SK-N-SH (cell line): Measurements from ENCODE around the gene CLEC7A. TPM values are rescaled to one million over a fixed set of nuclear protein-coding genes. Genes with fewer than 3 reads are reported as not detected.

Experiments used
- CTCF ChIA-PET: fragments of 300-600, 350-600 bp; formaldehyde crosslinking; extraction: SDS; loops from one replicate; lab custom pipeline; 2021; lab: Yijun Ruan, JAX
- POLR2A ChIA-PET: fragments of 350-600 bp; sonication (Branson Sonifier 250); formaldehyde crosslinking; extraction: SDS; loops from one replicate; lab custom pipeline; 2020; ENCODE audit warnings: antibody characterized with exemption, inconsistent platforms; lab: Yijun Ruan, JAX
- DNase-seq: peaks from one replicate; pipeline ENCODE4 v3.0.0; 2012
- H2AFZ ChIP-seq: fragments of 200-600 bp; sonication (generic); 2 replicates; pipeline ENCODE4 v1.8.1; 2016; ENCODE audit warnings: antibody characterized with exemption, mild to moderate bottlenecking, low read depth
- H3F3A ChIP-seq: fragments of 200-600 bp; sonication (generic); replicated peaks from 2 replicates; pipeline ENCODE3; 2016; ENCODE audit warnings: antibody characterized with exemption, mild to moderate bottlenecking; ENCODE audit not compliant: insufficient read depth
- H3K27ac ChIP-seq, 2 experiments: fragments of 200-500 bp in 1 of 2; fragments of 200-600 bp in 1 of 2; sonication (Bioruptor generic) in 1 of 2; sonication (generic), shearing (Covaris generic) in 1 of 2; 2 replicates each; pipeline versions ENCODE4 v1.5.1 to v1.6.1; 2014 to 2016; ENCODE audit warnings: low read depth in 2 of 2, inconsistent platforms in 1 of 2, low read length in 1 of 2, mild to moderate bottlenecking in 1 of 2, mixed read lengths in 1 of 2
- H3K27me3 ChIP-seq: fragments of 200-600 bp; sonication (generic), shearing (Covaris generic); 2 replicates; pipeline ENCODE4 v1.6.1; 2016; ENCODE audit warnings: mixed run types; ENCODE audit not compliant: insufficient read depth
- H3K36me3 ChIP-seq, 2 experiments: fragments of 200-500 bp in 1 of 2; fragments of 200-600 bp in 1 of 2; sonication (Bioruptor generic) in 1 of 2; sonication (generic) in 1 of 2; replicated peaks in 1 of 2; 2 replicates each; pipeline versions ENCODE3 to v1.5.1; 2014 to 2016; ENCODE audit warnings: low read length in 1 of 2, mild to moderate bottlenecking in 1 of 2; ENCODE audit not compliant: insufficient read depth in 2 of 2, control insufficient read depth in 1 of 2
- H3K4me1 ChIP-seq, 2 experiments: fragments of 200-500 bp in 1 of 2; fragments of 200-600 bp in 1 of 2; sonication (Bioruptor generic) in 1 of 2; sonication (generic), shearing (Covaris generic) in 1 of 2; 2 replicates each; pipeline versions ENCODE4 v1.5.1 to v1.6.1; 2014 to 2016; ENCODE audit warnings: low read depth in 1 of 2, low read length in 1 of 2, mixed run types in 1 of 2; ENCODE audit not compliant: insufficient read depth in 2 of 2, control insufficient read depth in 1 of 2
- H3K4me2 ChIP-seq: fragments of 200-600 bp; sonication (generic), shearing (Covaris generic); 2 replicates; pipeline ENCODE4 v1.6.1; 2017; ENCODE audit warnings: mixed run types
- H3K4me3 ChIP-seq, 2 experiments: fragments of 200-500 bp in 1 of 2; fragments of 200-600 bp in 1 of 2; sonication (Bioruptor generic) in 1 of 2; sonication (generic), shearing (Covaris generic) in 1 of 2; 2 replicates each; pipeline versions ENCODE4 v1.5.1 to v1.8.1; 2014 to 2016; ENCODE audit warnings: low read depth in 2 of 2, inconsistent platforms in 1 of 2, low read length in 1 of 2, mild to moderate bottlenecking in 1 of 2, mixed read lengths in 1 of 2, moderate library complexity in 1 of 2
- H3K79me2 ChIP-seq: fragments of 200-600 bp; sonication (generic); 2 replicates; pipeline ENCODE4 v1.8.1; 2017; ENCODE audit warnings: mild to moderate bottlenecking; ENCODE audit not compliant: insufficient read depth
- H3K9ac ChIP-seq: fragments of 200-600 bp; sonication (generic); 2 replicates; pipeline ENCODE4 v1.6.1; 2017; ENCODE audit warnings: mixed run types
- H3K9me2 ChIP-seq: fragments of 200-600 bp; sonication (generic); 2 replicates; pipeline ENCODE4 v1.6.1; 2017; ENCODE audit warnings: mixed run types
- H3K9me3 ChIP-seq: fragments of 200-600 bp; sonication (generic); 2 replicates; pipeline ENCODE4 v1.6.1; 2017; ENCODE audit warnings: mixed run types, mild to moderate bottlenecking, moderate library complexity
- H4K20me1 ChIP-seq: fragments of 200-600 bp; sonication (generic); 2 replicates; pipeline ENCODE4 v1.6.1; 2017; ENCODE audit warnings: mild to moderate bottlenecking, mixed run types; ENCODE audit not compliant: insufficient read depth
- EZH2phosphoT487 ChIP-seq: fragments of 200-600 bp; sonication (generic); IDR thresholded peaks from 2 replicates; pipeline ENCODE4 v1.6.1; 2017; ENCODE audit warnings: low read depth, mixed run types, mild to moderate bottlenecking, antibody characterized with exemption, moderate library complexity, borderline replicate concordance
- FOSL2 ChIP-seq: IDR thresholded peaks from 2 replicates; pipeline ENCODE4 v1.4.0; 2012; ENCODE audit warnings: low read depth, mild to moderate bottlenecking, moderate library complexity, borderline replicate concordance
- FOXJ3 ChIP-seq: sonication (generic); formaldehyde crosslinking; IDR thresholded peaks from 2 replicates; pipeline ENCODE4 v1.5.1; 2020; ENCODE audit warnings: mild to moderate bottlenecking, missing genetic modification reagents
- FOXM1 ChIP-seq: IDR thresholded peaks from 2 replicates; pipeline ENCODE4 v1.4.0; 2012; ENCODE audit warnings: low read depth, mild to moderate bottlenecking
- GABPA ChIP-seq: IDR thresholded peaks from 2 replicates; pipeline ENCODE4 v1.4.0; 2012; ENCODE audit warnings: low read depth, mild to moderate bottlenecking
- GATA2 ChIP-seq: sonication (generic); formaldehyde crosslinking; IDR thresholded peaks from 2 replicates; pipeline ENCODE4 v1.5.0; 2020; ENCODE audit warnings: mild to moderate bottlenecking, missing genetic modification reagents
- MEF2A ChIP-seq: IDR thresholded peaks from 2 replicates; pipeline ENCODE4 v1.4.0; 2012; ENCODE audit warnings: low read depth, borderline replicate concordance
- MXI1 ChIP-seq: IDR thresholded peaks from 2 replicates; pipeline ENCODE4 v1.6.1; 2012; ENCODE audit warnings: mild to moderate bottlenecking, low read depth, low read length, improper control_type of control experiment
- NFIC ChIP-seq: IDR thresholded peaks from 2 replicates; pipeline ENCODE4 v1.4.0; 2012; ENCODE audit warnings: borderline replicate concordance
- NRF1 ChIP-seq: IDR thresholded peaks from 2 replicates; pipeline ENCODE4 v1.6.1; 2012; ENCODE audit warnings: low read depth, mild to moderate bottlenecking, low read length
- PBX3 ChIP-seq: IDR thresholded peaks from 2 replicates; pipeline ENCODE4; 2012
- POLR2AphosphoS5 ChIP-seq: IDR thresholded peaks from 2 replicates; pipeline ENCODE4 v1.6.1; 2012; ENCODE audit warnings: low read depth, low read length
- RFX5 ChIP-seq: IDR thresholded peaks from 2 replicates; pipeline ENCODE4 v1.6.1; 2012; ENCODE audit warnings: mild to moderate bottlenecking, improper control_type of control experiment, low read length
- RXRA ChIP-seq: IDR thresholded peaks from 2 replicates; pipeline ENCODE4 v1.4.0; 2012; ENCODE audit warnings: low read depth, mild to moderate bottlenecking, borderline replicate concordance
- SMC3 ChIP-seq: IDR thresholded peaks from 2 replicates; pipeline ENCODE4 v1.6.1; 2012; ENCODE audit warnings: low read depth, low read length, improper control_type of control experiment
- TAF1 ChIP-seq: IDR thresholded peaks from 2 replicates; pipeline ENCODE4 v1.6.1; 2012; ENCODE audit warnings: low read depth, mild to moderate bottlenecking, low read length, moderate library complexity, borderline replicate concordance
- TCF12 ChIP-seq: IDR thresholded peaks from 2 replicates; pipeline ENCODE4 v1.4.0; 2012
- TEAD4 ChIP-seq: IDR thresholded peaks from 2 replicates; pipeline ENCODE4 v1.4.0; 2012; ENCODE audit warnings: mild to moderate bottlenecking, borderline replicate concordance; ENCODE audit not compliant: insufficient read depth
- USF1 ChIP-seq: IDR thresholded peaks from 2 replicates; pipeline ENCODE4 v1.4.0; 2012; ENCODE audit warnings: low read depth, borderline replicate concordance
- USF2 ChIP-seq: fragments of 150-350 bp; IDR thresholded peaks from 2 replicates; pipeline ENCODE4 v1.6.1; 2017; ENCODE audit warnings: antibody characterized with exemption, low read length, low read depth, borderline replicate concordance
- ZBTB33 ChIP-seq: IDR thresholded peaks from 2 replicates; pipeline ENCODE4 v1.4.0; 2012; ENCODE audit warnings: low read depth, borderline replicate concordance
- WGBS: methylation state at CpG from one replicate; pipeline ENCODE4 v1.1.6; 2017; ENCODE audit warnings: low lambda C conversion rate; 5-methylcytosine and 5-hydroxymethylcytosine counted together
- polyA plus RNA-seq, 3 experiments: library from polyadenylated mRNA; depleted of rRNA; stranded (reverse); fragments of >200 nt; gene quantifications; 2 replicates each; pipeline ENCODE4 v1.2.3, GENCODE V29; 2012

Gene CLEC7A
- polyA plus RNA-seq, 1 of the 3 experiments (the other 2 are of a cell fraction): not detected

GRCh38 chr12:10094646-10095395 lies 35.2 kb downstream of the CLEC7A start:
- POLR2A ChIA-PET: no interaction called here

GRCh38 chr12:10088955-10089900 lies 40.8 kb downstream of the CLEC7A start:
- no peaks in the 10 kb centered on the region for H3K36me3 ChIP-seq
- H4K20me1 ChIP-seq: no peaks in the 10 kb centered on the region
- H3K9ac ChIP-seq: no peak overlapping the region
- H2AFZ ChIP-seq: no peak overlapping the region
- no peaks in the 10 kb centered on the region for H3F3A ChIP-seq
- TF ChIP-seq TAF1: no peak
- TF ChIP-seq RFX5: no peak
- no peak for TF ChIP-seq MXI1
- TF ChIP-seq ZBTB33: no peak
- no peak for TF ChIP-seq FOSL2
- no peak for TF ChIP-seq PBX3
- no peak for TF ChIP-seq TEAD4
- no peak for TF ChIP-seq SMC3
- no peak for TF ChIP-seq USF1
- TF ChIP-seq FOXM1: no peak
- no peak for TF ChIP-seq TCF12
- no peak for TF ChIP-seq NFIC
- ChIA-PET CTCF (no interaction called here), POLR2A (no interaction called here)
- no peak for DNase-seq
- 7% methylated on average over 8 of the region's 8 CpGs for WGBS
- H3K4me3 ChIP-seq: no peak overlapping the region
- no peaks in the 10 kb centered on the region for H3K9me3 ChIP-seq
- 0 out of 2 replicates have a peak, but pooled peaks cover 4% of the 10 kb centered on the region for H3K27me3 ChIP-seq
- H3K79me2 ChIP-seq: no peaks in the 10 kb centered on the region
- no peaks in the 10 kb centered on the region for H3K9me2 ChIP-seq
- H3K27ac ChIP-seq: no peak overlapping the region
- no peaks in the 10 kb centered on the region for H3K4me1 ChIP-seq
- H3K4me2 ChIP-seq: peak overlapping the region; percentile 37; the same call in 1 of the 2 replicates

More at GRCh38 chr12:10094646-10095395, 35.2 kb downstream of the CLEC7A start:
- no peaks in the 10 kb centered on the region for H3K79me2 ChIP-seq
- no peaks in the 10 kb centered on the region for H3F3A ChIP-seq
- TF ChIP-seq SMC3 (no peak), USF2 (no peak), TCF12 (no peak), TEAD4 (no peak), POLR2AphosphoS5 (no peak), GATA2 (CRISPR knock-in tag) (no peak), FOXJ3 (CRISPR knock-in tag) (no peak), EZH2phosphoT487 (no peak), GABPA (no peak), MXI1 (no peak), MEF2A (no peak), NRF1 (no peak), RXRA (no peak)
- 9% methylated on average over 4 of the region's 4 CpGs for WGBS
- no peaks in the 10 kb centered on the region for H3K9me2 ChIP-seq
- no peak overlapping the region for H3K4me3 ChIP-seq
- no peaks in the 10 kb centered on the region for H4K20me1 ChIP-seq
- H3K4me1 ChIP-seq: no peaks in the 10 kb centered on the region
- no peak for DNase-seq
- H3K27me3 ChIP-seq: peaks cover 4% of the 10 kb centered on the region; the same call in 1 of the 2 replicates
- no peaks in the 10 kb centered on the region for H3K36me3 ChIP-seq
- no peak overlapping the region for H3K27ac ChIP-seq
- H3K4me2 ChIP-seq: no peak overlapping the region
- CTCF ChIA-PET: no interaction called here
- H2AFZ ChIP-seq: no peak overlapping the region
- no peak overlapping the region for H3K9ac ChIP-seq
- no peaks in the 10 kb centered on the region for H3K9me3 ChIP-seq
